A673 (cell line): ENCODE measurements around the gene MRPS23. TPM values are rescaled to one million over a fixed set of nuclear protein-coding genes. Genes with fewer than 3 reads are reported as not detected.

Source experiments
- BruUV-seq: library from RNA; stranded (reverse); fragments of 400-500 nt; replicated peaks from 2 replicates; lab custom pipeline; 2021; lab: Mats Ljungman, UMichigan
- CTCF ChIA-PET: fragments of 300-600 bp; sonication (Branson Sonifier 250); formaldehyde crosslinking; loops from one replicate; lab custom pipeline; 2022; ENCODE audit warnings: antibody characterized with exemption; lab: Charles Lee
- POLR2A ChIA-PET: fragments of 300-600 bp; sonication (Branson Sonifier 250); formaldehyde crosslinking; loops from one replicate; lab custom pipeline; 2022; ENCODE audit warnings: antibody characterized with exemption; ENCODE audit not compliant: low non-redundant PET; lab: Charles Lee
- DNase-seq: peaks from one replicate; pipeline ENCODE4 v3.0.0-alpha.2; 2015; ENCODE audit warnings: low spot score
- H3K27ac ChIP-seq: fragments of 200-600 bp; sonication (generic); 2 replicates; pipeline ENCODE4 v1.5.1; 2016; ENCODE audit warnings: mixed run types, low read depth, mild to moderate bottlenecking, mixed read lengths, antibody characterized with exemption, low read length; ENCODE audit not compliant: poor library complexity, severe bottlenecking
- H3K27me3 ChIP-seq: fragments of 200-600 bp; sonication (generic); replicated peaks from 2 replicates; pipeline ENCODE4 v1.6.1; 2017; ENCODE audit warnings: mixed run types, low read depth, mild to moderate bottlenecking, mixed read lengths, antibody characterized with exemption, low read length; ENCODE audit not compliant: insufficient read depth, poor library complexity
- H3K36me3 ChIP-seq: fragments of 200-600 bp; sonication (generic); 2 replicates; pipeline ENCODE4 v1.6.1; 2016; ENCODE audit warnings: mixed run types, mild to moderate bottlenecking, mixed read lengths, antibody characterized with exemption, low read length; ENCODE audit not compliant: insufficient read depth, poor library complexity, severe bottlenecking
- H3K4me1 ChIP-seq: fragments of 200-600 bp; sonication (generic); 2 replicates; pipeline ENCODE4 v1.6.1; 2017; ENCODE audit warnings: mixed run types, mild to moderate bottlenecking, mixed read lengths, antibody characterized with exemption, low read length; ENCODE audit not compliant: insufficient read depth, poor library complexity, severe bottlenecking
- H3K4me3 ChIP-seq: fragments of 200-600 bp; sonication (generic); 2 replicates; pipeline ENCODE4 v1.5.1; 2016; ENCODE audit warnings: low read depth, mixed run types, mild to moderate bottlenecking, mixed read lengths, low read length; ENCODE audit not compliant: poor library complexity, severe bottlenecking
- H3K9me3 ChIP-seq: fragments of 200-600 bp; sonication (generic); 2 replicates; pipeline ENCODE4 v1.6.1; 2016; ENCODE audit warnings: mixed run types, low read depth, mild to moderate bottlenecking, mixed read lengths, antibody characterized with exemption, low read length; ENCODE audit not compliant: poor library complexity, severe bottlenecking
- CTCF ChIP-seq: fragments of 300-800, 200-600 bp; sonication (generic); conservative IDR thresholded peaks from 2 replicates; pipeline ENCODE4 v1.5.1; 2017; ENCODE audit warnings: low read depth, mild to moderate bottlenecking, antibody characterized with exemption, low read length, moderate library complexity, mixed read lengths
- EZH2 ChIP-seq: fragments of 200-600 bp; sonication (generic); IDR thresholded peaks from 2 replicates; pipeline ENCODE4 v1.6.1; 2017; ENCODE audit warnings: borderline replicate concordance, low read depth, mild to moderate bottlenecking, mixed read lengths, antibody characterized with exemption, low read length; ENCODE audit not compliant: poor library complexity, severe bottlenecking
- intact Hi-C: fragments of 100-400 bp; cut with micrococcal nuclease; formaldehyde crosslinking; loops from one replicate; pipeline ENCODE4 v1.10.0; 2022; ENCODE audit not compliant: unreplicated experiment
- total RNA-seq: library from RNA; stranded (reverse); gene quantifications from 2 replicates; pipeline ENCODE4 v1.2.3, GENCODE V29; 2021

MRPS23 gene
- total RNA-seq, 1 experiment from 2014 or later: 94.2 TPM

- no TSS peak for BruUV-seq
- DNase-seq: no peak
- Histone ChIP-seq H3K36me3 (peaks cover 15% of the 10 kb centered on the region), H3K4me1 (peaks cover 3% of the 10 kb centered on the region), H3K27ac (no peak overlapping the region), H3K27me3 (no peaks in the 10 kb centered on the region), H3K4me3 (no peak overlapping the region), H3K9me3 (no peaks in the 10 kb centered on the region)
- intact Hi-C loops: no loop called here
- ChIA-PET POLR2A (no interaction called here), CTCF (no interaction called here)
- TF ChIP-seq CTCF (no peak), EZH2 (no peak)
Observed at GRCh38 chr17:57866723-57867122, 16.9 kb upstream of the MRPS23 start.

GRCh38 chr17:57866319-57866718 lies 16.5 kb upstream of the MRPS23 start:
- H3K9me3 ChIP-seq: no peaks in the 10 kb centered on the region
- POLR2A ChIA-PET: no interaction called here
- TF ChIP-seq CTCF (no peak), EZH2 (no peak)
- no peak overlapping the region for H3K27ac ChIP-seq
- intact Hi-C loops: no loop called here
- peaks cover 14% of the 10 kb centered on the region for H3K36me3 ChIP-seq
- no peaks in the 10 kb centered on the region for H3K27me3 ChIP-seq
- BruUV-seq: no TSS peak
- H3K4me1 ChIP-seq: peaks cover 7% of the 10 kb centered on the region
- no peak overlapping the region for H3K4me3 ChIP-seq
- CTCF ChIA-PET: no interaction called here
- no peak for DNase-seq

GRCh38 chr17:57864273-57864672 lies 14.4 kb upstream of the MRPS23 start:
- ChIA-PET POLR2A (no interaction called here), CTCF (interaction anchor here (0.5 to 0.8 kb wide), 2 partner anchors 11 to 133 kb away, joined by 3 to 4 read pairs; no protein-coding TSS in a partner anchor)
- H3K4me1 ChIP-seq: peaks cover 17% of the 10 kb centered on the region
- TF ChIP-seq EZH2: no peak
- H3K27ac ChIP-seq: no peak overlapping the region
- no peak for DNase-seq
- BruUV-seq: no TSS peak
- H3K9me3 ChIP-seq: no peaks in the 10 kb centered on the region
- no peaks in the 10 kb centered on the region for H3K27me3 ChIP-seq
- no peak overlapping the region for H3K4me3 ChIP-seq
- peaks cover 1% of the 10 kb centered on the region for H3K36me3 ChIP-seq
- intact Hi-C loops: no loop called here
